Naive B cell (primary cell): ENCODE data around the gene CNTNAP4. TPM values are rescaled to one million over a fixed set of nuclear protein-coding genes. Genes with fewer than 3 reads are reported as not detected.

Experiments
- ATAC-seq, 2 donors: fragments of 150-1000 bp; cut with Tn5 transposase; 2 replicates each; pipeline ENCODE4 v1.10.0; 2021; ENCODE audit warnings: low read depth in 2 of 2, mild to moderate bottlenecking in 2 of 2, moderate library complexity in 2 of 2
- DNase-seq: peaks from one replicate; pipeline ENCODE4 v3.0.0; 2022
- H3K27ac Mint-ChIP-seq, 6 donors: one replicate each; pipeline ENCODE4 v1.8.0; 2020 to 2022; ENCODE audit warnings: mild to moderate bottlenecking in 6 of 6, mixed read lengths in 6 of 6, moderate library complexity in 5 of 6, inconsistent platforms in 2 of 6
- H3K27me3 Mint-ChIP-seq, 3 donors: one replicate each; pipeline ENCODE4 v1.8.0; 2021 to 2022; ENCODE audit warnings: mixed read lengths in 3 of 3, mild to moderate bottlenecking in 1 of 3
- H3K36me3 Mint-ChIP-seq, 2 donors: one replicate each; pipeline ENCODE4 v1.8.0; 2020 to 2022; ENCODE audit warnings: mixed read lengths in 2 of 2, inconsistent platforms in 1 of 2, mild to moderate bottlenecking in 1 of 2
- H3K4me1 Mint-ChIP-seq, 3 donors: one replicate each; pipeline ENCODE4 v1.8.0; 2020 to 2022; ENCODE audit warnings: mixed read lengths in 3 of 3, inconsistent platforms in 1 of 3, mild to moderate bottlenecking in 1 of 3, moderate library complexity in 1 of 3
- H3K4me3 Mint-ChIP-seq, 8 donors: one replicate each; pipeline ENCODE4 v1.8.0; 2020 to 2022; ENCODE audit warnings: mild to moderate bottlenecking in 8 of 8, mixed read lengths in 8 of 8, moderate library complexity in 8 of 8, inconsistent platforms in 2 of 8
- H3K9me3 Mint-ChIP-seq, 7 donors: one replicate each; pipeline ENCODE4 v1.8.0; 2020 to 2022; ENCODE audit warnings: mixed read lengths in 7 of 7, mild to moderate bottlenecking in 5 of 7, inconsistent platforms in 2 of 7, moderate library complexity in 1 of 7
- polyA plus RNA-seq, 6 donors: library from polyadenylated mRNA; unstranded; fragments of 300-500 nt; fragmentation: Illumina TruSeq; gene quantifications; one replicate each; pipeline ENCODE4 v1.2.3, GENCODE V29; 2021; ENCODE audit warnings: low read depth in 6 of 6

CNTNAP4 gene
- polyA plus RNA-seq, 6 donors from 2014 or later: not detected

- no peak for DNase-seq
- H3K27ac Mint-ChIP-seq: no peak overlapping the region
- ATAC-seq: no peak
- no peaks in the 10 kb centered on the region for H3K4me1 Mint-ChIP-seq
- no peaks in the 10 kb centered on the region for H3K27me3 Mint-ChIP-seq
- H3K4me3 Mint-ChIP-seq: no peak overlapping the region
- peaks cover 4 to 15% (median 10%) of the 10 kb centered on the region in 7 donors for H3K9me3 Mint-ChIP-seq
- H3K36me3 Mint-ChIP-seq: no peaks in the 10 kb centered on the region
Observed at GRCh38 chr16:76335180-76335974, 58.2 kb downstream of the CNTNAP4 start.

- H3K4me3 Mint-ChIP-seq: no peak overlapping the region
- no peaks in the 10 kb centered on the region for H3K4me1 Mint-ChIP-seq
- DNase-seq (no peak), ATAC-seq (no peak)
- H3K27me3 Mint-ChIP-seq: no peaks in the 10 kb centered on the region
- no peaks in the 10 kb centered on the region for H3K36me3 Mint-ChIP-seq
- H3K9me3 Mint-ChIP-seq: peaks cover 5 to 15% (median 11%) of the 10 kb centered on the region in 7 donors
- no peak overlapping the region for H3K27ac Mint-ChIP-seq
Observed at GRCh38 chr16:76336112-76336511, 58.9 kb downstream of the CNTNAP4 start.

GRCh38 chr16:76338472-76338871 lies 61.3 kb downstream of the CNTNAP4 start:
- DNase-seq (no peak), ATAC-seq (no peak)
- Mint-ChIP-seq H3K9me3 (peaks cover 5 to 15% (median 11%) of the 10 kb centered on the region in 7 donors), H3K27ac (no peak overlapping the region), H3K27me3 (no peaks in the 10 kb centered on the region), H3K4me1 (no peaks in the 10 kb centered on the region), H3K4me3 (no peak overlapping the region), H3K36me3 (no peaks in the 10 kb centered on the region)

- Mint-ChIP-seq H3K36me3 (no peaks in the 10 kb centered on the region), H3K4me3 (no peak overlapping the region), H3K9me3 (peaks cover 0 to 7% (median 0%) of the 10 kb centered on the region in 7 donors), H3K27ac (no peak overlapping the region), H3K4me1 (no peaks in the 10 kb centered on the region), H3K27me3 (no peaks in the 10 kb centered on the region)
- no peak for ATAC-seq
- DNase-seq: no peak
Observed at GRCh38 chr16:76343769-76344168, 66.6 kb downstream of the CNTNAP4 start.

- H3K9me3 Mint-ChIP-seq: peaks cover 0 to 7% (median 0%) of the 10 kb centered on the region in 7 donors
- no peak for ATAC-seq
- no peak for DNase-seq
- H3K4me3 Mint-ChIP-seq: no peak overlapping the region
- H3K27ac Mint-ChIP-seq: no peak overlapping the region
- H3K27me3 Mint-ChIP-seq: no peaks in the 10 kb centered on the region
- H3K36me3 Mint-ChIP-seq: no peaks in the 10 kb centered on the region
- H3K4me1 Mint-ChIP-seq: no peaks in the 10 kb centered on the region
Observed at GRCh38 chr16:76345163-76345661, 68.0 kb downstream of the CNTNAP4 start.

- DNase-seq: no peak
- no peaks in the 10 kb centered on the region for H3K4me1 Mint-ChIP-seq
- no peak overlapping the region for H3K4me3 Mint-ChIP-seq
- H3K27me3 Mint-ChIP-seq: no peaks in the 10 kb centered on the region
- ATAC-seq: no peak
- no peaks in the 10 kb centered on the region for H3K36me3 Mint-ChIP-seq
- H3K9me3 Mint-ChIP-seq: peaks cover 0 to 3% (median 0%) of the 10 kb centered on the region in 7 donors
- no peak overlapping the region for H3K27ac Mint-ChIP-seq
Observed at GRCh38 chr16:76346210-76346609, 69.0 kb downstream of the CNTNAP4 start.

- peaks cover 0 to 3% (median 0%) of the 10 kb centered on the region in 7 donors for H3K9me3 Mint-ChIP-seq
- DNase-seq: no peak
- H3K4me3 Mint-ChIP-seq: no peak overlapping the region
- no peaks in the 10 kb centered on the region for H3K36me3 Mint-ChIP-seq
- no peak overlapping the region for H3K27ac Mint-ChIP-seq
- no peaks in the 10 kb centered on the region for H3K27me3 Mint-ChIP-seq
- ATAC-seq: no peak
- no peaks in the 10 kb centered on the region for H3K4me1 Mint-ChIP-seq
Observed at GRCh38 chr16:76351441-76351840, 74.2 kb downstream of the CNTNAP4 start.

GRCh38 chr16:76360404-76360803 lies 83.2 kb downstream of the CNTNAP4 start:
- ATAC-seq (no peak), DNase-seq (no peak)
- Mint-ChIP-seq H3K4me1 (no peaks in the 10 kb centered on the region), H3K36me3 (no peaks in the 10 kb centered on the region), H3K27me3 (no peaks in the 10 kb centered on the region), H3K9me3 (peaks cover 0 to 6% (median 2%) of the 10 kb centered on the region in 7 donors), H3K4me3 (no peak overlapping the region), H3K27ac (no peak overlapping the region)

GRCh38 chr16:76370344-76370743 lies 93.1 kb downstream of the CNTNAP4 start:
- H3K36me3 Mint-ChIP-seq: no peaks in the 10 kb centered on the region
- H3K4me3 Mint-ChIP-seq: no peak overlapping the region
- H3K27me3 Mint-ChIP-seq: no peaks in the 10 kb centered on the region
- no peak overlapping the region for H3K27ac Mint-ChIP-seq
- DNase-seq (no peak), ATAC-seq (no peak)
- H3K4me1 Mint-ChIP-seq: no peaks in the 10 kb centered on the region
- peaks cover 0 to 4% (median 0%) of the 10 kb centered on the region in 7 donors for H3K9me3 Mint-ChIP-seq

- Mint-ChIP-seq H3K36me3 (no peaks in the 10 kb centered on the region), H3K9me3 (peaks cover 0 to 14% (median 3%) of the 10 kb centered on the region in 7 donors), H3K4me1 (no peaks in the 10 kb centered on the region), H3K27ac (no peak overlapping the region), H3K4me3 (no peak overlapping the region), H3K27me3 (no peaks in the 10 kb centered on the region)
- DNase-seq (no peak), ATAC-seq (no peak)
Observed at GRCh38 chr16:76371441-76371840, 94.2 kb downstream of the CNTNAP4 start.

- H3K4me1 Mint-ChIP-seq: no peaks in the 10 kb centered on the region
- no peak overlapping the region for H3K27ac Mint-ChIP-seq
- ATAC-seq (no peak), DNase-seq (no peak)
- H3K4me3 Mint-ChIP-seq: no peak overlapping the region
- peaks cover 0 to 18% (median 4%) of the 10 kb centered on the region in 7 donors for H3K9me3 Mint-ChIP-seq
- H3K27me3 Mint-ChIP-seq: no peaks in the 10 kb centered on the region
- H3K36me3 Mint-ChIP-seq: no peaks in the 10 kb centered on the region
Observed at GRCh38 chr16:76373998-76374397, 96.8 kb downstream of the CNTNAP4 start.

- ATAC-seq (no peak), DNase-seq (no peak)
- no peak overlapping the region for H3K27ac Mint-ChIP-seq
- no peak overlapping the region for H3K4me3 Mint-ChIP-seq
- H3K36me3 Mint-ChIP-seq: no peaks in the 10 kb centered on the region
- H3K27me3 Mint-ChIP-seq: no peaks in the 10 kb centered on the region
- no peaks in the 10 kb centered on the region for H3K4me1 Mint-ChIP-seq
- peaks cover 0 to 14% (median 4%) of the 10 kb centered on the region in 7 donors for H3K9me3 Mint-ChIP-seq
Observed at GRCh38 chr16:76376988-76377387, 99.8 kb downstream of the CNTNAP4 start.

GRCh38 chr16:76378020-76378419 lies 100.8 kb downstream of the CNTNAP4 start:
- H3K27me3 Mint-ChIP-seq: no peaks in the 10 kb centered on the region
- no peaks in the 10 kb centered on the region for H3K4me1 Mint-ChIP-seq
- peaks cover 0 to 14% (median 4%) of the 10 kb centered on the region in 7 donors for H3K9me3 Mint-ChIP-seq
- DNase-seq (no peak), ATAC-seq (no peak)
- H3K4me3 Mint-ChIP-seq: no peak overlapping the region
- no peaks in the 10 kb centered on the region for H3K36me3 Mint-ChIP-seq
- H3K27ac Mint-ChIP-seq: no peak overlapping the region

- DNase-seq (no peak), ATAC-seq (no peak)
- Mint-ChIP-seq H3K27ac (no peak overlapping the region), H3K9me3 (peaks cover 0 to 8% (median 3%) of the 10 kb centered on the region in 7 donors), H3K4me1 (no peaks in the 10 kb centered on the region), H3K27me3 (no peaks in the 10 kb centered on the region), H3K36me3 (no peaks in the 10 kb centered on the region), H3K4me3 (no peak overlapping the region)
Observed at GRCh38 chr16:76381096-76381495, 103.9 kb downstream of the CNTNAP4 start.
